ENCODE measurements around the gene CALHM3.

GRCh38 chr10:103447187-103447586 lies 31.9 kb downstream of the CALHM3 start:
- TF ChIP-seq CTCF (conservative IDR thresholded peaks at IDR 0.05; ENCODE audit: low read depth, low read length) (no peak), EZH2 (IDR thresholded peaks at IDR 0.05; ENCODE audit: low read length, unreplicated experiment) (no peak), EZH2phosphoT487 (IDR thresholded peaks at IDR 0.05; ENCODE audit: borderline replicate concordance, low read length) (no peak)

Data from PC-3 (cell line).